Stomach smooth muscle (tissue), 2 donors: Measurements from ENCODE around the gene PTPRM.

Experiments used
- H3K27ac ChIP-seq: one replicate; pipeline ENCODE4 v1.7.0; 2013; ENCODE audit warnings: mild to moderate bottlenecking, low read length, inconsistent platforms
- H3K27me3 ChIP-seq, 2 donors: one replicate each; pipeline ENCODE4 v1.7.0; 2013; ENCODE audit warnings: low read length in 2 of 2; ENCODE audit not compliant: insufficient read depth in 2 of 2, control insufficient read depth in 1 of 2
- H3K36me3 ChIP-seq, 2 donors: one replicate each; pipeline ENCODE4 v1.7.0; 2013; ENCODE audit warnings: low read length in 2 of 2; ENCODE audit not compliant: control insufficient read depth in 2 of 2, insufficient read depth in 2 of 2
- H3K4me1 ChIP-seq: one replicate; pipeline ENCODE4 v1.7.0; 2013; ENCODE audit warnings: low read length; ENCODE audit not compliant: control insufficient read depth, insufficient read depth
- H3K4me3 ChIP-seq, 2 donors: one replicate each; pipeline ENCODE4 v1.7.0; 2013; ENCODE audit warnings: low read length in 2 of 2
- H3K9ac ChIP-seq, 2 donors: one replicate each; pipeline ENCODE4 v1.7.0; 2013; ENCODE audit warnings: low read length in 2 of 2, mild to moderate bottlenecking in 1 of 2
- H3K9me3 ChIP-seq, 2 donors: one replicate each; pipeline ENCODE4 v1.7.0; 2013; ENCODE audit warnings: low read length in 2 of 2; ENCODE audit not compliant: control insufficient read depth in 2 of 2
- donor health status: healthy.
- donor health status: Pancreatic carcinoma.

Gene PTPRM

DNA sequence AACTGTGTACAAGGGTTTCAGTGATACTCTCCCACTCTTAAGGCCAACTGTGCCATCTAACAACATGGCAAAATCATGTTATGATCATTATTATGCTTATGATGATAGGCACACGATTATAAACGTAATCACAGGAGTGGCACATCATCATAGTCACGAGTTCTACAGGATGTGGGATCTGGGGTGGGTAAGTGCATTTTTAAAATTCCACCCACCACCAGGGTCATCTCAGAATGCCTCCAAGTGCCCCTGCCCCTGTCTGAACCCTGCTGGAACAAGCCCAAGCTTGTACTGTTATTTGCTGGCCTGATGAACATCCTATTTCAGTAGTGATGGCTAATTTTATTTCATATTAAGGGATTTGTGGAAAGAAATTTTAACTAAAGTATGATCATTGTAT lies 117.8 kb downstream of the PTPRM start:
- H3K27ac ChIP-seq, result no peak overlapping the region

DNA sequence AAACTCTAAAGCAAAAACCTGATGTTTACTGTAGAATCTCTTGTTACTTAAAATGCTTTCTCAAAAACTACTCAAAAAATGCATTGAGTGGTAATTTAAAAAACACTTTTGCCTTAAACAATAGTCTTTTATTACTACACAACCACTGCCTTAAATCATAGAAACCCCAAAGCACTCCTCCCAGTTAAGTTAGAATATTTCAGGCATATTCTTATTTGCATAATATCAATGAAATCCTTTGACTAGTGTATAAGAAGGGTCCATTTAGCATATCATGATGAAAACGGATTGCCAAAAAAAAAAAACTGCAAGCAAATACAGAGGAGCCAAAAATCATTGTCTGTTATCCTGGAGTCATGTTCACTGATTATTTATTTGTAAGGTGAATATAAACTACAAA lies 119.2 kb downstream of the PTPRM start:
- Histone ChIP-seq H3K36me3 (no peaks in the 10 kb centered on the region), H3K9me3 (no peaks in the 10 kb centered on the region), H3K27me3 (no peaks in the 10 kb centered on the region), H3K4me1 (no peaks in the 10 kb centered on the region), H3K4me3 (no peak overlapping the region), H3K9ac (no peak overlapping the region), H3K27ac (no peak overlapping the region)

More for the DNA sequence above, 117.8 kb downstream of the PTPRM start:
- Histone ChIP-seq H3K4me1 (no peaks in the 10 kb centered on the region), H3K4me3 (no peak overlapping the region), H3K36me3 (no peaks in the 10 kb centered on the region), H3K9ac (no peak overlapping the region), H3K9me3 (no peaks in the 10 kb centered on the region), H3K27me3 (no peaks in the 10 kb centered on the region)

- Histone ChIP-seq H3K9ac (no peak overlapping the region), H3K4me3 (no peak overlapping the region), H3K4me1 (no peaks in the 10 kb centered on the region), H3K36me3 (no peaks in the 10 kb centered on the region), H3K27me3 (no peaks in the 10 kb centered on the region), H3K9me3 (no peaks in the 10 kb centered on the region), H3K27ac (no peak overlapping the region)
These were observed 121.5 kb downstream of the PTPRM start for GRCh38 chr18:7688580-7688979.

DNA sequence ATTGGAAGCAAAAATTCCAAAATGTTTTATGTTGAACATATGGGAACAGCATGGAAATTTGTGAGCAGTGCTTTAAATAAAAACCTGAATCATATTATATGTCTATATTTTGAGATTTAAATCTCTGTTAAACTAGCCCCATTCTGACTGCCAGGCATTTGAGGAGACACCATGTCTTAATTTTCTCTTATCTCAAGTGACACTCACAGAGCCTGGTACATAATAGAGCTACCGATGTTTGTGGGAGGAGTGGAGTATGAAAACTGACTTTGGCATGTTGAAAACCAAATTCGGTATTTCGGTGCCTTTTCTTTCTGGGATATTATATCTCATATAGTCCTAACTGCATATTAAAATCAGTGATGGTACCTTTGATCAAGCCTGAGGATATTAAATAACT lies 124.1 kb downstream of the PTPRM start:
- no peaks in the 10 kb centered on the region for H3K9me3 ChIP-seq
- H3K27ac ChIP-seq, result no peak overlapping the region
- H3K4me1 ChIP-seq, result no peaks in the 10 kb centered on the region
- H3K36me3 ChIP-seq, result no peaks in the 10 kb centered on the region
- no peak overlapping the region for H3K9ac ChIP-seq
- H3K4me3 ChIP-seq, result no peak overlapping the region
- no peaks in the 10 kb centered on the region for H3K27me3 ChIP-seq

GRCh38 chr18:7696780-7697179 lies 129.7 kb downstream of the PTPRM start:
- H3K27ac ChIP-seq, result no peak overlapping the region
- no peaks in the 10 kb centered on the region for H3K4me1 ChIP-seq
- H3K9ac ChIP-seq, result no peak overlapping the region
- H3K27me3 ChIP-seq, result no peaks in the 10 kb centered on the region
- H3K36me3 ChIP-seq, result no peaks in the 10 kb centered on the region
- H3K9me3 ChIP-seq, result no peaks in the 10 kb centered on the region
- no peak overlapping the region for H3K4me3 ChIP-seq

DNA sequence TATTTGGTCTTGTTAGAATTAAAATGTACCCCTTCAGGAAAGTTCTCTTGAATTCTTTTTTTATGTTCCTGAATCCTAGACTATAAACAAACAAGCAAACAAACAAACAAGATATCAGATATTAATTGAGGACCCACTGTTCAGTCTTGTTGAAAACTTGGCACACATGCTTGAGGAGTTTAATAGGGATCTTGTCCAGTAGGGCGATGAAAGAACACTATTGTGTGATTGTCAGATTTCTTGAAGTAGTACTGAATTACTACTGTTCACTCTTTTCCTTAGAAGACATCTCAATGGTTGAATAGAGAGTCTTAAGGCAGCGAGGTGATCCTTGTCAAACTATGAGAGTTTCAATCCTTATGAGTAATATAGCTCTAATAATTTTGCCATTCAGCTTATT lies 130.2 kb downstream of the PTPRM start:
- Histone ChIP-seq H3K27me3 (no peaks in the 10 kb centered on the region), H3K9ac (no peak overlapping the region), H3K36me3 (no peaks in the 10 kb centered on the region), H3K4me1 (no peaks in the 10 kb centered on the region), H3K9me3 (no peaks in the 10 kb centered on the region), H3K4me3 (no peak overlapping the region), H3K27ac (no peak overlapping the region)

GRCh38 chr18:7711495-7711894 lies 144.4 kb downstream of the PTPRM start:
- Histone ChIP-seq H3K9ac (no peak overlapping the region), H3K4me1 (no peaks in the 10 kb centered on the region)

GRCh38 chr18:7720395-7720794 lies 153.3 kb downstream of the PTPRM start:
- Histone ChIP-seq H3K9ac (no peak overlapping the region), H3K9me3 (no peaks in the 10 kb centered on the region), H3K27ac (no peak overlapping the region), H3K4me3 (no peak overlapping the region), H3K36me3 (no peaks in the 10 kb centered on the region), H3K27me3 (no peaks in the 10 kb centered on the region), H3K4me1 (no peaks in the 10 kb centered on the region)

More at GRCh38 chr18:7711495-7711894, 144.4 kb downstream of the PTPRM start:
- Histone ChIP-seq H3K9me3 (no peaks in the 10 kb centered on the region), H3K36me3 (no peaks in the 10 kb centered on the region), H3K4me3 (no peak overlapping the region), H3K27me3 (no peaks in the 10 kb centered on the region), H3K27ac (no peak overlapping the region)

- no peak overlapping the region for H3K27ac ChIP-seq
These were observed 154.4 kb downstream of the PTPRM start for GRCh38 chr18:7721532-7721931.

GRCh38 chr18:7722955-7723354 lies 155.8 kb downstream of the PTPRM start:
- Histone ChIP-seq H3K4me1 (no peaks in the 10 kb centered on the region), H3K4me3 (no peak overlapping the region), H3K36me3 (no peaks in the 10 kb centered on the region), H3K27ac (no peak overlapping the region), H3K27me3 (no peaks in the 10 kb centered on the region), H3K9me3 (no peaks in the 10 kb centered on the region), H3K9ac (no peak overlapping the region)

More at GRCh38 chr18:7721532-7721931, 154.4 kb downstream of the PTPRM start:
- Histone ChIP-seq H3K27me3 (no peaks in the 10 kb centered on the region), H3K9ac (no peak overlapping the region), H3K4me1 (no peaks in the 10 kb centered on the region), H3K36me3 (no peaks in the 10 kb centered on the region), H3K9me3 (no peaks in the 10 kb centered on the region), H3K4me3 (no peak overlapping the region)

GRCh38 chr18:7723558-7723957 lies 156.4 kb downstream of the PTPRM start:
- Histone ChIP-seq H3K4me1 (no peaks in the 10 kb centered on the region), H3K27me3 (no peaks in the 10 kb centered on the region), H3K27ac (no peak overlapping the region), H3K4me3 (no peak overlapping the region), H3K9me3 (no peaks in the 10 kb centered on the region), H3K36me3 (no peaks in the 10 kb centered on the region), H3K9ac (no peak overlapping the region)
